Endothelial cell of umbilical vein (primary cell): ENCODE results near the gene COA3. TPM values are rescaled to one million over a fixed set of nuclear protein-coding genes. Genes with fewer than 3 reads are reported as not detected.

Experiments used
- BruUV-seq: library from RNA; stranded (reverse); fragments of 400-500 nt; replicated peaks from 2 replicates; lab custom pipeline; 2021; lab: Mats Ljungman, UMichigan
- CTCF ChIA-PET: fragments of 300-600, 350-600 bp; sonication (Branson Sonifier 250); formaldehyde crosslinking; loops from one replicate; lab custom pipeline; 2021; ENCODE audit warnings: antibody characterized with exemption, inconsistent platforms; lab: Charles Lee
- POLR2A ChIA-PET: fragments of 300-600, 350-600 bp; sonication (Branson Sonifier 250); formaldehyde crosslinking; loops from one replicate; lab custom pipeline; 2021; ENCODE audit warnings: antibody characterized with exemption, inconsistent platforms; lab: Charles Lee
- DNase-seq: peaks from one replicate; pipeline ENCODE4 v3.0.0-alpha.2; 2011; ENCODE audit warnings: low read depth, low spot score
- FAIRE-seq: peaks from 2 replicates; lab custom pipeline; 2011; peaks lifted over from hg19 to GRCh38; lab: Jason Lieb, UNC
- H2AFZ ChIP-seq: 2 replicates; pipeline ENCODE4 v1.6.0; 2012; ENCODE audit warnings: low read depth, low read length, control low read depth, inconsistent platforms
- H3K27ac ChIP-seq: 2 replicates; pipeline ENCODE4 v1.5.1; 2011; ENCODE audit warnings: low read depth, mild to moderate bottlenecking, control low read depth, low read length, moderate library complexity; ENCODE audit not compliant: insufficient read depth
- H3K27me3 ChIP-seq, 2 experiments: 2 replicates each; pipeline versions ENCODE4 v1.6.0 to v1.6.1; 2011; ENCODE audit warnings: low read length in 2 of 2, mixed read lengths in 1 of 2; ENCODE audit not compliant: control insufficient read depth in 2 of 2, insufficient read depth in 2 of 2
- H3K36me3 ChIP-seq, 2 experiments: 2 replicates in 1 of 2; 3 replicates in 1 of 2; pipeline ENCODE4 v1.5.1; 2011; ENCODE audit warnings: low read length in 2 of 2, mild to moderate bottlenecking in 1 of 2, moderate library complexity in 1 of 2; ENCODE audit not compliant: control insufficient read depth in 2 of 2, insufficient read depth in 2 of 2; ENCODE audit errors: extremely low read depth in 1 of 2
- H3K4me1 ChIP-seq: 3 replicates; pipeline ENCODE4 v1.5.1; 2011; ENCODE audit warnings: mild to moderate bottlenecking, low read length; ENCODE audit not compliant: control insufficient read depth, insufficient read depth; ENCODE audit errors: extremely low read depth
- H3K4me2 ChIP-seq: 2 replicates; pipeline ENCODE4 v1.6.1; 2011; ENCODE audit warnings: low read length, control low read depth, mixed read lengths; ENCODE audit not compliant: insufficient read depth
- H3K4me3 ChIP-seq, 3 experiments: fragments of 200-600 bp in 1 of 3; sonication (generic), shearing (Covaris generic) in 1 of 3; replicated peaks in 1 of 3; 2 replicates each; pipeline ENCODE4 v1.5.1; 2011 to 2016; ENCODE audit warnings: control low read depth in 3 of 3, low read length in 3 of 3, mild to moderate bottlenecking in 2 of 3, inconsistent platforms in 1 of 3, low read depth in 1 of 3, moderate library complexity in 1 of 3; ENCODE audit not compliant: insufficient read depth in 1 of 3
- H3K79me2 ChIP-seq: 2 replicates; pipeline ENCODE4 v1.6.0; 2012; ENCODE audit warnings: low read length, inconsistent platforms; ENCODE audit not compliant: control insufficient read depth, insufficient read depth
- H3K9ac ChIP-seq: replicated peaks from 2 replicates; pipeline ENCODE3; 2011; ENCODE audit warnings: low read length, control low read depth; ENCODE audit not compliant: insufficient read depth; ENCODE audit errors: extremely low read depth
- H3K9me1 ChIP-seq: replicated peaks from 3 replicates; pipeline ENCODE4 v1.6.0; 2011; ENCODE audit warnings: mild to moderate bottlenecking, low read length; ENCODE audit not compliant: control insufficient read depth, insufficient read depth; ENCODE audit errors: extremely low read depth
- H3K9me3 ChIP-seq: replicated peaks from 2 replicates; pipeline ENCODE4 v1.5.1; 2012; ENCODE audit warnings: low read length, inconsistent platforms; ENCODE audit not compliant: control insufficient read depth, insufficient read depth
- H4K20me1 ChIP-seq: replicated peaks from 2 replicates; pipeline ENCODE3; 2011; ENCODE audit warnings: mild to moderate bottlenecking, low read length; ENCODE audit not compliant: control insufficient read depth, insufficient read depth; ENCODE audit errors: extremely low read depth
- GATA2 ChIP-seq: IDR thresholded peaks from 2 replicates; pipeline ENCODE4 v1.7.0; 2011; ENCODE audit warnings: low read depth, mild to moderate bottlenecking, moderate library complexity, mixed read lengths, low read length; ENCODE audit not compliant: insufficient read length, insufficient read depth
- MAX ChIP-seq: IDR thresholded peaks from 2 replicates; pipeline ENCODE4 v1.6.1; 2011; ENCODE audit not compliant: insufficient read depth, insufficient read length
- MYC ChIP-seq: IDR thresholded peaks from one replicate; pipeline ENCODE4 v1.6.1; 2011; ENCODE audit warnings: mild to moderate bottlenecking, low read depth, low read length
- POLR2A ChIP-seq: IDR thresholded peaks from 2 replicates; pipeline ENCODE4 v1.6.1; 2012; ENCODE audit warnings: low read depth, mild to moderate bottlenecking, control low read depth, low read length
- dilution Hi-C: fragments of 300-500 bp; cut with MboI; formaldehyde crosslinking; loops from one replicate; pipeline ENCODE4 v1.15.0; 2019; ENCODE audit warnings: low sequenced_read_pairs; ENCODE audit not compliant: extremely low pct_ligation_motif_present
- intact Hi-C: fragments of 100-400 bp; cut with micrococcal nuclease; formaldehyde crosslinking; loops from one replicate; pipeline ENCODE4 v1.10.0; 2022
- polyA plus RNA-seq, 4 experiments: library from polyadenylated mRNA; depleted of rRNA in 3 of 4; stranded (reverse) in 3 of 4; unstranded in 1 of 4; fragments of >200 nt; gene quantifications; 2 replicates each; pipeline versions ENCODE4 v1.2.1 to v1.2.3, GENCODE V29; 2011 to 2012; ENCODE audit warnings: missing spikeins in 1 of 4
- total RNA-seq: library from RNA; stranded (reverse); gene quantifications from 2 replicates; pipeline ENCODE4 v1.2.3, GENCODE V29; 2021

The COA3 gene
- total and polyA plus RNA-seq, 2 donors (not counting 3 experiments of a cell fraction or from before 2014, with no cell fraction given) = 56.6 to 126 TPM

DNA sequence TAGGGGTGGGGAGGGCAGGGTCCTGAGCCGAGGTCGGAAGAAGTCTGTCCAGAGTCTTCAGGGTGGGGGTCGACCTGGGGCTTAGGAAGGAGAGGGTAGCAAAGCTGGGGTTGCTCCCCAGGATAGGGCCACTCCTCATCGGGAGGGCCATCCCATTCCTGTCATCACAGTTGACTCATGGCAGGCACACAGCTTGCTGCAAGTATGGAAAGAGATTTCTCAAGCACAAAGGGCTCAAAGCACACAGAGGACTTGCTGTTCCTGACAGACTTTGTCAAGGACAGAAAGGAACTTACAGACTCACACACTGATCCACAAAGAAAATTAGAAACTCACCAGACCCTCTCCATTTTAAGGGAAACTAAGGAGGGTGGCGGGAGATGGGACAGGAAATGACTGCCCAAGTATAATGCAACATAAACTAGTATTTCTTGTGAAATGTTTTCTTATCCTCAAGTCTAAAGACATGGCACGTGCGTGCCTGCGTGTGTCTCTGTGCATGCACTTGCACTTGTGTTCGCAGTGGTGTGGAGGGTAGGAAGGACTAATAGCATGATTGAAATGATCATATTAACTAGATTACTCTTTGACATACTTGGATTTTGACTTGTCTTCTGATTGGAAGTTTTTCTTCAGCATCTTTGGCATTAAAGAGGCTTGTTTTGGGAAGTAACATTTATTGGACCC is 48.2 kb upstream of the COA3 start:
- TF ChIP-seq MAX (no peak), POLR2A (peak; percentile 28)
- Histone ChIP-seq H3K27me3 (peaks cover 0 to 3% of the 10 kb centered on the region in 2 experiments), H3K36me3 (peaks cover 14 to 30% of the 10 kb centered on the region in 2 experiments), H3K4me3 (no peak overlapping the region), H3K79me2 (no peaks in the 10 kb centered on the region), H2AFZ (no peak overlapping the region), H3K9me1 (no peaks in the 10 kb centered on the region), H3K27ac (no peak overlapping the region), H3K9me3 (no peaks in the 10 kb centered on the region), H3K4me1 (no peaks in the 10 kb centered on the region), H3K9ac (no peak overlapping the region), H3K4me2 (no peak overlapping the region), H4K20me1 (peaks cover 2% of the 10 kb centered on the region)
- no peak for FAIRE-seq
- ChIA-PET POLR2A (no interaction called here), CTCF (interaction anchor here (1.0 to 8.9 kb wide), 3 partner anchors 82 to 151 kb away, joined by 3 to 132 read pairs (median 122); partner anchors contain the start of gene RPL27)
- no peak for DNase-seq
- intact Hi-C loops = no loop called here
- BruUV-seq = no TSS peak
- dilution Hi-C loops = no loop called here

GRCh38 chr17:42845918-42846593 is 47.6 kb upstream of the COA3 start:
- H3K27ac ChIP-seq = no peak overlapping the region
- no peak overlapping the region for H3K4me2 ChIP-seq
- no peak overlapping the region for H3K4me3 ChIP-seq
- TF ChIP-seq POLR2A = peak; percentile 8
- no peak for TF ChIP-seq MYC
- no peak for TF ChIP-seq GATA2
- BruUV-seq = no TSS peak
- H3K9ac ChIP-seq = no peak overlapping the region
- no peaks in the 10 kb centered on the region for H3K9me3 ChIP-seq
- H3K27me3 ChIP-seq = peaks cover 0 to 3% of the 10 kb centered on the region in 2 experiments
- FAIRE-seq = no peak
- H3K9me1 ChIP-seq = no peaks in the 10 kb centered on the region
- H2AFZ ChIP-seq = no peak overlapping the region
- peaks cover 2% of the 10 kb centered on the region for H4K20me1 ChIP-seq
- ChIA-PET POLR2A (interaction anchor here (0.6 kb wide), 1 partner anchor 83 kb away, joined by 3 read pairs; no protein-coding TSS in a partner anchor), CTCF (interaction anchor here (0.6 to 8.9 kb wide), 5 partner anchors 9 to 267 kb away, joined by 3 to 132 read pairs (median 4); partner anchors contain the start of gene RPL27)
- no peaks in the 10 kb centered on the region for H3K4me1 ChIP-seq
- no peaks in the 10 kb centered on the region for H3K79me2 ChIP-seq
- H3K36me3 ChIP-seq = peaks cover 15 to 34% of the 10 kb centered on the region in 2 experiments
- dilution Hi-C loops (no loop called here), intact Hi-C loops (no loop called here)
- no peak for DNase-seq
